ENCODE results near the gene ADCY7. TPM values are rescaled to one million over a fixed set of nuclear protein-coding genes. Genes with fewer than 3 reads are reported as not detected.

The ADCY7 gene
- total RNA-seq, 1 experiment from 2014 or later = 4.0 TPM

- Histone ChIP-seq H4K20me1 (ENCODE audit: control insufficient read depth, insufficient read depth, insufficient read length) (no peaks in the 10 kb centered on the region), H2BK5ac (ENCODE audit: insufficient read length, low read length) (no peak overlapping the region), H3K4me2 (ENCODE audit: insufficient read depth, insufficient read length, low read length) (no peak overlapping the region), H2BK20ac (ENCODE audit: low read depth, low read length, poor library complexity, severe bottlenecking) (no peak overlapping the region), H4K5ac (ENCODE audit: insufficient read length, low read depth, low read length) (no peak overlapping the region), H2BK120ac (ENCODE audit: low read depth, low read length, poor library complexity, severe bottlenecking) (no peak overlapping the region), H4K91ac (ENCODE audit: insufficient read length, low read depth, low read length) (no peak overlapping the region), H3K79me2 (ENCODE audit: insufficient read depth, low read length) (no peaks in the 10 kb centered on the region; the same call in 1 of the 2 replicates), H3K27me3 (ENCODE audit: insufficient read depth, low read length) (no peaks in the 10 kb centered on the region), H3T11ph (ENCODE audit: low read length) (no peak overlapping the region), H3K56ac (ENCODE audit: insufficient read length, low read depth, low read length) (no peak overlapping the region), H4K8ac (replicated peaks; ENCODE audit: insufficient read length, low read depth, low read length) (no peak overlapping the region), H2AFZ (ENCODE audit: low read length) (no peak overlapping the region), H2BK15ac (ENCODE audit: low read depth, low read length) (no peak overlapping the region), H3K27ac (ENCODE audit: insufficient read length, low read depth, low read length) (no peak overlapping the region), H2AK5ac (ENCODE audit: insufficient read length, low read length) (no peak overlapping the region), H3K4ac (ENCODE audit: low read depth, low read length) (no peak overlapping the region), H3K14ac (ENCODE audit: insufficient read depth, low read length) (no peak overlapping the region), H3K23ac (ENCODE audit: insufficient read length, low read depth, low read length) (no peak overlapping the region), H3K9ac (ENCODE audit: extremely low read depth, insufficient read length, low read length) (no peak overlapping the region), H3K9me3 (ENCODE audit: control insufficient read depth, low read depth, low read length) (no peaks in the 10 kb centered on the region), H3K18ac (ENCODE audit: insufficient read length, low read depth, low read length) (no peak overlapping the region), H3K4me1 (ENCODE audit: insufficient read depth, low read length) (no peaks in the 10 kb centered on the region; the same call in 1 of the 2 replicates), H3K23me2 (ENCODE audit: insufficient read length, low read depth, low read length, poor library complexity, severe bottlenecking) (no peaks in the 10 kb centered on the region), H3K79me1 (ENCODE audit: insufficient read depth, low read depth, low read length, poor library complexity, severe bottlenecking) (no peaks in the 10 kb centered on the region), H2BK12ac (ENCODE audit: insufficient read length, low read depth, low read length) (no peak overlapping the region)
- no peak overlapping the region; a peak in 1 of 7 replicates for H3K27ac Mint-ChIP-seq
- DNase-seq = no peak
- WGBS (ENCODE audit: extremely low coverage, insufficient read length, low lambda C conversion rate) = no CpG with 5 or more reads among the region's 8 CpGs
- no peak for TF ChIP-seq CTCF (conservative IDR thresholded peaks at IDR 0.05)
- H3K9me3 Mint-ChIP-seq = no peaks in the 10 kb centered on the region
- no peaks in the 10 kb centered on the region for H3K27me3 Mint-ChIP-seq (ENCODE audit: low read depth)
- no peak overlapping the region for H3K4me3 Mint-ChIP-seq
- peaks cover 7% of the 10 kb centered on the region in 2 experiments for H3K4me1 Mint-ChIP-seq
- peaks cover 16 to 60% (median 54%) of the 10 kb centered on the region in 3 experiments; a peak in 6 of 7 replicates for H3K36me3 Mint-ChIP-seq (ENCODE audit: insufficient read depth in 1 of 3, low read depth in 3 of 3)
Observed at GRCh38 chr16:50338371-50339231, 72.2 kb downstream of the ADCY7 start.

All from H9 (cell line).